Endodermal cell (in vitro differentiated cells): Measurements from ENCODE around the gene IFITM10. TPM values are rescaled to one million over a fixed set of nuclear protein-coding genes. Genes with fewer than 3 reads are reported as not detected.

Source experiments
- DNase-seq: peaks from one replicate; pipeline ENCODE4 v3.0.0-alpha.2; 2017
- H3K27ac ChIP-seq: 2 replicates; pipeline ENCODE4 v1.5.1; 2013; ENCODE audit warnings: mild to moderate bottlenecking, low read depth, low read length, moderate library complexity
- H3K27me3 ChIP-seq: 2 replicates; pipeline ENCODE4 v1.6.1; 2013; ENCODE audit warnings: mild to moderate bottlenecking, low read length, moderate library complexity; ENCODE audit not compliant: insufficient read depth, control insufficient read depth, poor library complexity, severe bottlenecking
- H3K36me3 ChIP-seq: 2 replicates; pipeline ENCODE4 v1.7.0; 2013; ENCODE audit warnings: mild to moderate bottlenecking, low read length, moderate library complexity; ENCODE audit not compliant: control insufficient read depth, insufficient read depth
- H3K4me1 ChIP-seq: one replicate; pipeline ENCODE4 v1.7.0; 2013; ENCODE audit warnings: low read length; ENCODE audit not compliant: control insufficient read depth, insufficient read depth
- H3K4me3 ChIP-seq: 2 replicates; pipeline ENCODE4 v1.5.1; 2013; ENCODE audit warnings: mild to moderate bottlenecking, low read length, moderate library complexity
- H3K9ac ChIP-seq: 2 replicates; pipeline ENCODE4 v1.6.1; 2013; ENCODE audit warnings: mild to moderate bottlenecking, low read length, moderate library complexity; ENCODE audit not compliant: poor library complexity, severe bottlenecking; ENCODE audit errors: extremely low read depth
- H3K9me3 ChIP-seq: 2 replicates; pipeline ENCODE4 v1.6.1; 2013; ENCODE audit warnings: mild to moderate bottlenecking, low read length, moderate library complexity; ENCODE audit not compliant: control insufficient read depth
- H3K27ac Mint-ChIP-seq: 2 replicates; pipeline ENCODE4 v1.8.0; 2020; ENCODE audit warnings: mixed read lengths
- H3K27me3 Mint-ChIP-seq: 2 replicates; pipeline ENCODE4 v1.8.0; 2021; ENCODE audit warnings: mild to moderate bottlenecking, mixed read lengths; ENCODE audit not compliant: insufficient read depth
- H3K36me3 Mint-ChIP-seq: 2 replicates; pipeline ENCODE4 v1.8.0; 2020; ENCODE audit warnings: low read depth, mixed read lengths
- H3K4me1 Mint-ChIP-seq: 2 replicates; pipeline ENCODE4 v1.8.0; 2020; ENCODE audit warnings: mixed read lengths
- H3K4me3 Mint-ChIP-seq: 2 replicates; pipeline ENCODE4 v1.8.0; 2020; ENCODE audit warnings: mild to moderate bottlenecking, moderate library complexity, mixed read lengths
- H3K9me3 Mint-ChIP-seq: 2 replicates; pipeline ENCODE4 v1.8.0; 2020; ENCODE audit warnings: mild to moderate bottlenecking, mixed read lengths
- WGBS, 2 experiments: methylation state at CpG; one replicate each; pipeline versions ENCODE4 v1.1.5 to v1.1.7; 2013; ENCODE audit warnings: missing lambda C conversion rate in 2 of 2, mixed read lengths in 1 of 2; ENCODE audit not compliant: insufficient coverage in 1 of 2, insufficient read length in 1 of 2; 5-methylcytosine and 5-hydroxymethylcytosine counted together
- total RNA-seq, 2 donors: library from RNA; stranded (reverse); fragmentation: NEBNext Ultra II Directional in 1 of 2; extraction: Animal tissue kit (Norgen Biotek cat#: 25700) in 1 of 2; gene quantifications; 2 replicates in 1 of 2; 3 replicates in 1 of 2; pipeline ENCODE4 v1.2.1, GENCODE V29; 2021
- TF ChIP-seq, protein P1 (sequence below): fragments of 200-600 bp; sonication (generic); conservative IDR thresholded peaks from 2 replicates; pipeline ENCODE4 v1.5.0; 2021; ENCODE audit warnings: antibody characterized with exemption, mild to moderate bottlenecking

IFITM10 gene
- total RNA-seq, 2 donors from 2014 or later = 0.75 to 1.0 TPM

DNA sequence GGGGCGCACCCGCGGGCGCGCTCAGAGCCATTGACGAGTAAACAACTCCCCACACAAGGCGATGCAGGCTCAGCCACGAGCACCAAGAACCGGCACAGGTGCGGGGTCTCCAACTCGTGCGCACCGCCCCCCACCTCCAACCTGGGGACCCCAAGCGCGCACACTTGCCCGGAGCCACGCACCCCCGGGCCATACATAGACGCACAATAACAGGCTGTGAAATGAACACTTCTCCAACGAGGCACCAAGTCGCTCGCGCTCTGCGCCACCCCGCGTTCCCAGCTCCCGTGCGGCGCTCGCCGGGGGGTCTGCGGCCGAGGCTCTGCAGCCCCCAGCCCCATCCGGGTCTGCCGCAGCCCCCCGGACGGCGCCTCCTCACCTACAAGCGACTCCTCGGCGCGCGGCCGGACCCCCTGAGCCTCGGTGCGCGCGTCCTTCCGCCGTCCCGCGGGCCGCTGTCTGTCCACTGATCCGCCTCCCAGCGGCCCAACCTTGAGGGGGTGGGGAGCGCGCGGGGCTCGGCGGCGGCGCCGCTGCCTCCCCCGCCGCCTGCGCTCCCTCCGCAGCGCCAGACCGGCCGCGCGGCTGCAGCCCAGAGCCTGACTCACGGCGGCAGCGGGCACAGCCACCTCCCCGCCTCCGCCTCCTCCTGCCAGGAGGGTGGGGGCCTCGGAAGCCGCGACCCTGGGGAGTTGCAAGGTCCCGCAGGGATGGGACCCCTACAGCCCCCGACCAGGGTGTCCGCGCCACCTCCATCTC is 1.6 kb downstream of the IFITM10 start:
- Mint-ChIP-seq H3K36me3 (peaks cover 2% of the 10 kb centered on the region), H3K4me1 (peaks cover 6% of the 10 kb centered on the region), H3K4me3 (peak overlapping the region; percentile 49), H3K27me3 (peaks cover 55% of the 10 kb centered on the region), H3K9me3 (no peaks in the 10 kb centered on the region), H3K27ac (no peak overlapping the region)
- peak overlapping the region; percentile 35 for H3K4me3 ChIP-seq
- H3K9me3 ChIP-seq = no peaks in the 10 kb centered on the region
- no peaks in the 10 kb centered on the region for H3K4me1 ChIP-seq
- 6 to 10% methylated on average over 22 to 84 of the region's 84 CpGs for WGBS, 2 experiments
- DNase-seq = no peak
- H3K36me3 ChIP-seq = no peaks in the 10 kb centered on the region
- H3K9ac ChIP-seq = no peak overlapping the region
- TF ChIP-seq, protein P1, sequence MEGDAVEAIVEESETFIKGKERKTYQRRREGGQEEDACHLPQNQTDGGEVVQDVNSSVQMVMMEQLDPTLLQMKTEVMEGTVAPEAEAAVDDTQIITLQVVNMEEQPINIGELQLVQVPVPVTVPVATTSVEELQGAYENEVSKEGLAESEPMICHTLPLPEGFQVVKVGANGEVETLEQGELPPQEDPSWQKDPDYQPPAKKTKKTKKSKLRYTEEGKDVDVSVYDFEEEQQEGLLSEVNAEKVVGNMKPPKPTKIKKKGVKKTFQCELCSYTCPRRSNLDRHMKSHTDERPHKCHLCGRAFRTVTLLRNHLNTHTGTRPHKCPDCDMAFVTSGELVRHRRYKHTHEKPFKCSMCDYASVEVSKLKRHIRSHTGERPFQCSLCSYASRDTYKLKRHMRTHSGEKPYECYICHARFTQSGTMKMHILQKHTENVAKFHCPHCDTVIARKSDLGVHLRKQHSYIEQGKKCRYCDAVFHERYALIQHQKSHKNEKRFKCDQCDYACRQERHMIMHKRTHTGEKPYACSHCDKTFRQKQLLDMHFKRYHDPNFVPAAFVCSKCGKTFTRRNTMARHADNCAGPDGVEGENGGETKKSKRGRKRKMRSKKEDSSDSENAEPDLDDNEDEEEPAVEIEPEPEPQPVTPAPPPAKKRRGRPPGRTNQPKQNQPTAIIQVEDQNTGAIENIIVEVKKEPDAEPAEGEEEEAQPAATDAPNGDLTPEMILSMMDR = no peak
- peaks cover 44% of the 10 kb centered on the region for H3K27me3 ChIP-seq
- no peak overlapping the region for H3K27ac ChIP-seq

- H3K4me3 Mint-ChIP-seq = peak overlapping the region; percentile 49
- H3K27ac Mint-ChIP-seq = no peak overlapping the region
- no peak overlapping the region for H3K4me3 ChIP-seq
- H3K36me3 Mint-ChIP-seq = peaks cover under 1% of the 10 kb centered on the region
- H3K27ac ChIP-seq = no peak overlapping the region
- peaks cover 53% of the 10 kb centered on the region for H3K27me3 ChIP-seq
- TF ChIP-seq, protein P1 = no peak
- H3K27me3 Mint-ChIP-seq = peaks cover 55% of the 10 kb centered on the region
- H3K36me3 ChIP-seq = no peaks in the 10 kb centered on the region
- H3K4me1 ChIP-seq = no peaks in the 10 kb centered on the region
- DNase-seq = peak; percentile 61
- peaks cover 6% of the 10 kb centered on the region for H3K4me1 Mint-ChIP-seq
- no peaks in the 10 kb centered on the region for H3K9me3 ChIP-seq
- H3K9me3 Mint-ChIP-seq = no peaks in the 10 kb centered on the region
- no peak overlapping the region for H3K9ac ChIP-seq
- 66 to 84% methylated on average over 21 to 72 of the region's 72 CpGs for WGBS, 2 experiments
These were observed 2.4 kb downstream of the IFITM10 start for GRCh38 chr11:1747753-1748635.

DNA sequence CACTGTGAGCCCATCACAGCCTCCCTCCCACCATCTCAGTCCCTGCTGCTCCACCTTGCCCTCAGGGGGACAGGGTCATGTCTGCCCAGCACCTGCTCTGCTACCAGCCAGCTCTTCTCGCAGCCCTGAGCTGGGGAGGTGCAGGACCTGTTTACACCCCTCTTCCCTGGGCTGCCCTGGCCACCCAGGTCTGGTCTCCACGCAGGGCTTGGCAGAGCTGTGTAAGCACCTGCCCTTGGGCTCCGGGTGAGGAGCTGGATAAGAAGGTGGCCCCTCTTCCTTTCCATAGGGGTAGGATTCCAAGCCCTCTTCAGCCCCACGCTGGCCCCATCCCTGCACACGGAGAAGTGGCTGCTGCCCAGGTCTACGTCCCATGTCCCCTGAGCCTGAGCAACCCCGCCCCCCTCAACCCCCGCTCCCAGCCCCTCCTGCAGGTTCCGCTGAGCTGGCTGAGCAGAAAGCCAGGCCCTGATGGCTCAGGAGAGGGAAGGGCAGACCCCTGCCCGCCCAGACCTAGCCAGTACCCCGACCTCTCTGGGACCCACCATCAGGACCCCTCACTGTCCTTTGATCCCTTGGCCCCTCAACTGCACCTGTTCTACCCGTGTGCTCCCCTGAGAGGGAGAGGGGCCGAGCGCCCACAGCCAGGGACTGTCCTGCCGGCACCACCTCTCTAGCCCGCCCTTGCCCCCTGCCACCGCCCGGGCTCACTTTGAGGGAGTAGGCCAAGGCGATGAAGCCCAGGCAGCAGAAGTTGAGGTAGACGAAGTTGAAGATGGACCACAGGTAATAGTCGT is 3.2 kb downstream of the IFITM10 start:
- TF ChIP-seq, protein P1 = no peak
- no peaks in the 10 kb centered on the region for H3K36me3 Mint-ChIP-seq
- H3K4me1 Mint-ChIP-seq = peaks cover 6% of the 10 kb centered on the region
- WGBS, 2 experiments = 88 to 89% methylated on average over 14 to 21 of the region's 21 CpGs
- no peak overlapping the region for H3K9ac ChIP-seq
- no peak overlapping the region for H3K4me3 Mint-ChIP-seq
- H3K36me3 ChIP-seq = no peaks in the 10 kb centered on the region
- no peak overlapping the region for H3K27ac Mint-ChIP-seq
- H3K9me3 Mint-ChIP-seq = no peaks in the 10 kb centered on the region
- no peaks in the 10 kb centered on the region for H3K4me1 ChIP-seq
- no peak overlapping the region for H3K27ac ChIP-seq
- peak; percentile 41 for DNase-seq
- H3K9me3 ChIP-seq = no peaks in the 10 kb centered on the region
- no peak overlapping the region for H3K4me3 ChIP-seq
- peaks cover 61% of the 10 kb centered on the region for H3K27me3 ChIP-seq
- peaks cover 55% of the 10 kb centered on the region for H3K27me3 Mint-ChIP-seq
